GM12878 (cell line): ENCODE data around the gene TBXAS1. TPM values are rescaled to one million over a fixed set of nuclear protein-coding genes. Genes with fewer than 3 reads are reported as not detected.

Experiments used
- ATAC-seq: fragments of 200-7000 bp; cut with Tn5 transposase; 3 replicates; pipeline ENCODE4 v1.9.1; 2020; ENCODE audit warnings: mild to moderate bottlenecking, moderate library complexity
- BruUV-seq: library from RNA; stranded (reverse); fragments of 400-500 nt; replicated peaks from 2 replicates; lab custom pipeline; 2021; lab: Mats Ljungman, UMichigan
- CTCF ChIA-PET: fragments of 300-600 bp; sonication (Branson Sonifier 250); formaldehyde crosslinking; extraction: SDS; loops from one replicate; lab custom pipeline; 2021; ENCODE audit warnings: inconsistent platforms; lab: Yijun Ruan, JAX
- POLR2A ChIA-PET: fragments of 350-600 bp; formaldehyde crosslinking; extraction: SDS; loops from one replicate; lab custom pipeline; 2021; ENCODE audit warnings: inconsistent platforms; lab: Charles Lee
- RAD21 ChIA-PET: fragments of 300-600 bp; sonication (Branson Sonifier 250); formaldehyde crosslinking; loops from one replicate; lab custom pipeline; 2023; ENCODE audit warnings: antibody characterized with exemption; ENCODE audit not compliant: unreplicated experiment; lab: Charles Lee
- SMC1A ChIA-PET: fragments of 300-600 bp; sonication (Branson Sonifier 250); formaldehyde crosslinking; loops from one replicate; lab custom pipeline; 2023; ENCODE audit not compliant: unreplicated experiment, uncharacterized antibody; lab: Charles Lee
- DNase-seq: peaks from one replicate; pipeline ENCODE4 v3.0.0-alpha.2; 2011; ENCODE audit warnings: low read depth, low spot score
- FAIRE-seq: peaks from 3 replicates; lab custom pipeline; 2011; peaks lifted over from hg19 to GRCh38; lab: Jason Lieb, UNC
- H2AFZ ChIP-seq: 2 replicates; pipeline ENCODE4 v1.6.0; 2011; ENCODE audit warnings: low read depth, low read length, control low read depth; ENCODE audit not compliant: control insufficient read depth
- H3K27ac ChIP-seq: 2 replicates; pipeline ENCODE4 v1.5.1; 2011; ENCODE audit warnings: control low read depth; ENCODE audit not compliant: control insufficient read depth, insufficient read depth
- H3K27me3 ChIP-seq, 2 experiments: replicated peaks in 1 of 2; 2 replicates each; pipeline versions ENCODE4 v1.6.0 to v1.6.1; 2011; ENCODE audit warnings: low read length in 1 of 2; ENCODE audit not compliant: control insufficient read depth in 2 of 2, insufficient read depth in 2 of 2
- H3K36me3 ChIP-seq, 2 experiments: 2 replicates each; pipeline ENCODE4 v1.5.1; 2011; ENCODE audit warnings: low read length in 1 of 2; ENCODE audit not compliant: control insufficient read depth in 2 of 2, insufficient read depth in 2 of 2
- H3K4me1 ChIP-seq: 2 replicates; pipeline ENCODE4 v1.6.1; 2011; ENCODE audit warnings: mild to moderate bottlenecking, low read length, moderate library complexity, mixed read lengths; ENCODE audit not compliant: control insufficient read depth, insufficient read depth
- H3K4me2 ChIP-seq: 2 replicates; pipeline ENCODE4 v1.6.0; 2011; ENCODE audit warnings: control low read depth; ENCODE audit not compliant: control insufficient read depth, insufficient read depth
- H3K4me3 ChIP-seq: fragments of 200-600 bp; sonication (generic); 2 replicates; pipeline ENCODE4 v1.5.1; 2016
- H3K79me2 ChIP-seq: 2 replicates; pipeline ENCODE4 v1.6.0; 2011; ENCODE audit warnings: low read length; ENCODE audit not compliant: control insufficient read depth, insufficient read depth
- H3K9ac ChIP-seq: 2 replicates; pipeline ENCODE4 v1.8.0; 2011; ENCODE audit warnings: low read length, control low read depth, mixed read lengths; ENCODE audit not compliant: control insufficient read depth, insufficient read depth
- H3K9me3 ChIP-seq: replicated peaks from 3 replicates; pipeline ENCODE4 v1.5.1; 2011; ENCODE audit warnings: mild to moderate bottlenecking, low read length; ENCODE audit not compliant: control insufficient read depth, insufficient read depth
- H4K20me1 ChIP-seq: 2 replicates; pipeline ENCODE4 v1.6.0; 2011; ENCODE audit not compliant: control insufficient read depth, insufficient read depth
- BCL3 ChIP-seq: IDR thresholded peaks from 2 replicates; pipeline ENCODE4 v1.6.1; 2011; ENCODE audit warnings: borderline replicate concordance, low read depth, mild to moderate bottlenecking, moderate library complexity, low read length; ENCODE audit not compliant: insufficient read depth, poor library complexity, severe bottlenecking
- CTCF ChIP-seq, 3 experiments: IDR thresholded peaks in 2 of 3; conservative IDR thresholded peaks in 1 of 3; 2 replicates each; pipeline ENCODE4 v1.5.1; 2011; ENCODE audit warnings: low read depth in 3 of 3, low read length in 3 of 3, mild to moderate bottlenecking in 3 of 3, control low read depth in 2 of 3, moderate library complexity in 2 of 3, inconsistent platforms in 1 of 3, mixed read lengths in 1 of 3; ENCODE audit not compliant: control insufficient read depth in 2 of 3, insufficient read depth in 1 of 3; ENCODE audit errors: extremely low read depth in 1 of 3
- EP300 ChIP-seq, 2 experiments: fragments of 150-350 bp in 1 of 2; IDR thresholded peaks; 2 replicates each; pipeline ENCODE4 v1.6.1; 2011 to 2012; ENCODE audit warnings: low read depth in 2 of 2, low read length in 2 of 2, borderline replicate concordance in 1 of 2, improper control_type of control experiment in 1 of 2, inconsistent platforms in 1 of 2; ENCODE audit not compliant: control insufficient read depth in 1 of 2
- NR2C1 ChIP-seq: fragments of 450-650 bp; IDR thresholded peaks from 2 replicates; pipeline ENCODE4 v1.6.1; 2017; ENCODE audit warnings: antibody characterized with exemption, mild to moderate bottlenecking, moderate library complexity
- USF1 ChIP-seq: IDR thresholded peaks from 2 replicates; pipeline ENCODE4 v1.6.1; 2011; ENCODE audit warnings: borderline replicate concordance, low read depth, mild to moderate bottlenecking, moderate library complexity, mixed read lengths, low read length; ENCODE audit not compliant: insufficient read depth; ENCODE audit errors: extremely low read length
- WGBS: methylation state at CpG from one replicate; pipeline ENCODE4 v1.1.6; 2016; ENCODE audit warnings: low lambda C conversion rate; ENCODE audit not compliant: insufficient replicate concordance, insufficient coverage; ENCODE audit errors: missing lambda C conversion rate; 5-methylcytosine and 5-hydroxymethylcytosine counted together
- in situ Hi-C: fragments of 300-500 bp; cut with MboI; formaldehyde crosslinking; loops from 9 replicates; pipeline ENCODE4 v1.14.3; 2018; ENCODE audit warnings: mixed read lengths
- intact Hi-C: fragments of 100-400 bp; cut with micrococcal nuclease; formaldehyde crosslinking; loops from one replicate; pipeline ENCODE4 v1.14.2; 2022; ENCODE audit not compliant: unreplicated experiment
- polyA plus RNA-seq, 11 experiments: library from polyadenylated mRNA; depleted of rRNA in 4 of 11; unstranded in 6 of 11; stranded (reverse) in 5 of 11; fragments of >200 nt; fragmentation: Nextera tagmentation in 4 of 11; fragmentation: Illumina TruSeq in 1 of 11; extraction: Ambion mirVana in 4 of 11; extraction: Trizol in 1 of 11; gene quantifications; 1 replicate in 1 of 11; 2 replicates in 10 of 11; pipeline versions ENCODE4 v1.2.1 to v1.2.3, GENCODE V29; 2011 to 2016; ENCODE audit warnings: inconsistent platforms in 2 of 11, missing spikeins in 2 of 11, low read depth in 1 of 11
- total RNA-seq, 4 experiments: library from RNA; depleted of rRNA in 3 of 4; stranded (reverse); fragments of >200 nt in 3 of 4; fragmentation: Illumina TruSeq in 1 of 4; extraction: Trizol in 1 of 4; gene quantifications; 2 replicates each; pipeline versions ENCODE4 v1.2.1 to v1.2.3, GENCODE V29; 2013 to 2021

TBXAS1 gene
- total and polyA plus RNA-seq, 10 of the 15 experiments (the other 5 are each of a cell fraction or from before 2014, with no cell fraction given): 1.5 to 32.7 (median 16.3) TPM

GRCh38 chr7:140005341-140005740, 176.3 kb downstream of the TBXAS1 start (continued):
- TF ChIP-seq BCL3 (no peak), NR2C1 (no peak), USF1 (no peak)

- CTCF ChIA-PET: interaction anchor here (0.6 to 10.2 kb wide), 16 partner anchors 9 to 571 kb away, joined by 3 to 225 read pairs (median 4); no protein-coding TSS in a partner anchor
- no peak overlapping the region for H2AFZ ChIP-seq
- no peak overlapping the region for H3K4me3 ChIP-seq
- intact Hi-C loops: loop anchor here (1.0 kb wide), 1 partner anchor 298 kb away; no protein-coding TSS in a partner anchor
- DNase-seq (no peak), ATAC-seq (no peak), FAIRE-seq (no peak)
- TF ChIP-seq EP300 (IDR thresholded peaks at IDR 0.05; ENCODE audit: borderline replicate concordance in 1 of 2, control insufficient read depth in 1 of 2, low read depth in 2 of 2, low read length in 2 of 2) (no peak), CTCF (IDR thresholded peaks at IDR 0.05 in 2 of 3, conservative IDR thresholded peaks at IDR 0.05 in 1 of 3; ENCODE audit: control insufficient read depth in 2 of 3, extremely low read depth in 1 of 3, insufficient read depth in 1 of 3, low read depth in 3 of 3, low read length in 3 of 3) (peak in 1 of 3 experiments; percentile 20; a peak in 2 of 6 replicates)
- no peaks in the 10 kb centered on the region for H3K4me1 ChIP-seq
- BruUV-seq: no TSS peak
- in situ Hi-C loops: no loop called here
- no peak overlapping the region for H3K9ac ChIP-seq
- H3K36me3 ChIP-seq: no peaks in the 10 kb centered on the region
- no peaks in the 10 kb centered on the region for H4K20me1 ChIP-seq
- no peaks in the 10 kb centered on the region; a peak in 1 of 4 replicates for H3K27me3 ChIP-seq
- RAD21 ChIA-PET: interaction anchor here (0.7 to 10.0 kb wide), 4 partner anchors 359 to 651 kb away, joined by 3 to 135 read pairs (median 8); no protein-coding TSS in a partner anchor
- SMC1A ChIA-PET: interaction anchor here (0.7 to 10.9 kb wide), 6 partner anchors 107 to 441 kb away, joined by 3 to 121 read pairs (median 4); no protein-coding TSS in a partner anchor
- H3K9me3 ChIP-seq: no peaks in the 10 kb centered on the region
- POLR2A ChIA-PET: interaction anchor here (0.5 to 0.9 kb wide), 2 partner anchors 375 to 485 kb away, joined by 4 to 7 read pairs; no protein-coding TSS in a partner anchor
- H3K27ac ChIP-seq: no peak overlapping the region
- H3K4me2 ChIP-seq: no peak overlapping the region
- WGBS: 46% methylated on average over 13 of the region's 13 CpGs
- H3K79me2 ChIP-seq: no peaks in the 10 kb centered on the region
Measured at GRCh38 chr7:140005754-140006503, 176.9 kb downstream of the TBXAS1 start.
